H1 (cell line): Measurements from ENCODE around the gene ADCY1. TPM values are rescaled to one million over a fixed set of nuclear protein-coding genes. Genes with fewer than 3 reads are reported as not detected.

Source experiments
- CTCF ChIA-PET: fragments of 300-600 bp; sonication (Branson Sonifier 250); formaldehyde crosslinking; loops from one replicate; lab custom pipeline; 2021; ENCODE audit not compliant: partially characterized antibody; lab: Charles Lee
- POLR2A ChIA-PET: fragments of 300-600 bp; sonication (Branson Sonifier 250); formaldehyde crosslinking; loops from one replicate; lab custom pipeline; 2021; ENCODE audit warnings: inconsistent platforms; ENCODE audit not compliant: partially characterized antibody; lab: Charles Lee
- DNase-seq, 2 experiments: peaks; one replicate each; pipeline versions ENCODE4 v3.0.0 to v3.0.0-alpha.2; 2010 to 2022; ENCODE audit warnings: low spot score in 2 of 2, low read depth in 1 of 2, mixed read lengths in 1 of 2
- FAIRE-seq: peaks from 2 replicates; lab custom pipeline; 2011; peaks lifted over from hg19 to GRCh38; lab: Jason Lieb, UNC
- H2AFZ ChIP-seq: 2 replicates; pipeline ENCODE4 v1.8.1; 2012; ENCODE audit warnings: low read length, inconsistent platforms
- H2AK5ac ChIP-seq: 2 replicates; pipeline ENCODE4 v1.6.1; 2013; ENCODE audit warnings: low read depth, low read length
- H2BK120ac ChIP-seq: replicated peaks from 2 replicates; pipeline ENCODE3; 2013; ENCODE audit warnings: low read depth, low read length, inconsistent platforms
- H2BK12ac ChIP-seq: 2 replicates; pipeline ENCODE4 v1.6.1; 2013; ENCODE audit warnings: low read depth, low read length
- H2BK15ac ChIP-seq: 2 replicates; pipeline ENCODE4 v1.6.1; 2013; ENCODE audit warnings: low read length
- H2BK20ac ChIP-seq: 2 replicates; pipeline ENCODE4 v1.6.1; 2013; ENCODE audit warnings: low read length
- H2BK5ac ChIP-seq: 2 replicates; pipeline ENCODE4 v1.6.1; 2013; ENCODE audit warnings: low read depth, low read length
- H3K14ac ChIP-seq: 2 replicates; pipeline ENCODE4 v1.6.1; 2013; ENCODE audit warnings: inconsistent platforms; ENCODE audit not compliant: insufficient read length
- H3K18ac ChIP-seq: 2 replicates; pipeline ENCODE4 v1.6.1; 2013; ENCODE audit warnings: low read length; ENCODE audit errors: extremely low read depth
- H3K23ac ChIP-seq: 2 replicates; pipeline ENCODE4 v1.6.1; 2013; ENCODE audit warnings: inconsistent platforms; ENCODE audit not compliant: insufficient read length
- H3K23me2 ChIP-seq: 2 replicates; pipeline ENCODE4 v1.6.1; 2013; ENCODE audit warnings: low read depth, low read length
- H3K27ac ChIP-seq: 2 replicates; pipeline ENCODE4 v1.6.1; 2011; ENCODE audit warnings: low read depth, low read length, inconsistent platforms
- H3K27me3 ChIP-seq, 4 experiments: replicated peaks in 1 of 4; 1 replicate in 1 of 4; 2 replicates in 3 of 4; pipeline versions ENCODE4 v1.6.1 to v1.8.1; 2011 to 2013; ENCODE audit warnings: low read length in 3 of 4, mild to moderate bottlenecking in 3 of 4, inconsistent platforms in 2 of 4, mixed read lengths in 2 of 4, moderate library complexity in 1 of 4; ENCODE audit not compliant: control insufficient read depth in 3 of 4, insufficient read depth in 3 of 4; ENCODE audit errors: extremely low read depth in 1 of 4
- H3K36me3 ChIP-seq, 4 experiments: 2 replicates each; pipeline versions ENCODE4 v1.6.1 to v1.8.1; 2011 to 2013; ENCODE audit warnings: mild to moderate bottlenecking in 4 of 4, low read length in 3 of 4, moderate library complexity in 2 of 4, control low read depth in 1 of 4, inconsistent platforms in 1 of 4; ENCODE audit not compliant: insufficient read depth in 4 of 4, control insufficient read depth in 2 of 4
- H3K4ac ChIP-seq: replicated peaks from 2 replicates; pipeline ENCODE3; 2013; ENCODE audit warnings: low read length, low read depth, mixed read lengths, inconsistent platforms; ENCODE audit not compliant: insufficient read length
- H3K4me1 ChIP-seq, 4 experiments: replicated peaks in 1 of 4; 1 replicate in 1 of 4; 2 replicates in 3 of 4; pipeline versions ENCODE4 v1.6.1 to v1.8.1; 2011 to 2013; ENCODE audit warnings: low read length in 3 of 4, inconsistent platforms in 2 of 4, mixed read lengths in 1 of 4; ENCODE audit not compliant: insufficient read depth in 4 of 4, control insufficient read depth in 3 of 4
- H3K4me2 ChIP-seq, 2 experiments: 2 replicates each; pipeline versions ENCODE4 v1.6.1 to v1.8.1; 2011 to 2013; ENCODE audit warnings: low read depth in 2 of 2, low read length in 2 of 2, control low read depth in 1 of 2, inconsistent platforms in 1 of 2, mild to moderate bottlenecking in 1 of 2; ENCODE audit not compliant: insufficient read depth in 1 of 2
- H3K4me3 ChIP-seq, 4 experiments: fragments of 200-600, 300-600 bp in 1 of 4; sonication (generic), shearing (Covaris generic), sonication (Bioruptor Twin) in 1 of 4; 2 replicates each; pipeline versions ENCODE4 v1.5.1 to v1.8.1; 2011 to 2016; ENCODE audit warnings: low read length in 4 of 4, low read depth in 3 of 4, control low read depth in 2 of 4, inconsistent platforms in 2 of 4, mild to moderate bottlenecking in 2 of 4, mixed read lengths in 1 of 4, moderate library complexity in 1 of 4; ENCODE audit not compliant: insufficient read depth in 2 of 4; ENCODE audit errors: extremely low read depth in 1 of 4
- H3K56ac ChIP-seq: replicated peaks from 2 replicates; pipeline ENCODE3; 2013; ENCODE audit warnings: low read depth, mild to moderate bottlenecking, mixed read lengths, low read length, inconsistent platforms; ENCODE audit not compliant: insufficient read length
- H3K79me1 ChIP-seq: 2 replicates; pipeline ENCODE4 v1.6.1; 2013; ENCODE audit warnings: low read depth, low read length, control low read depth
- H3K79me2 ChIP-seq, 2 experiments: 2 replicates each; pipeline versions ENCODE4 v1.6.1 to v1.8.1; 2012 to 2013; ENCODE audit warnings: low read length in 2 of 2, mild to moderate bottlenecking in 2 of 2, inconsistent platforms in 1 of 2; ENCODE audit not compliant: insufficient read depth in 2 of 2, control insufficient read depth in 1 of 2
- H3K9ac ChIP-seq, 4 experiments: replicated peaks in 1 of 4; 1 replicate in 1 of 4; 2 replicates in 3 of 4; pipeline versions ENCODE4 v1.6.1 to v1.8.1; 2011 to 2013; ENCODE audit warnings: low read depth in 3 of 4, low read length in 3 of 4, control low read depth in 2 of 4, mild to moderate bottlenecking in 2 of 4, moderate library complexity in 2 of 4, inconsistent platforms in 1 of 4; ENCODE audit errors: extremely low read depth in 1 of 4
- H3K9me3 ChIP-seq, 2 experiments: 2 replicates each; pipeline versions ENCODE4 v1.6.1 to v1.8.1; 2012 to 2013; ENCODE audit warnings: mild to moderate bottlenecking in 2 of 2, moderate library complexity in 2 of 2, control low read depth in 1 of 2, inconsistent platforms in 1 of 2, low read depth in 1 of 2, low read length in 1 of 2, mixed read lengths in 1 of 2; ENCODE audit not compliant: insufficient read depth in 2 of 2
- H4K20me1 ChIP-seq, 2 experiments: replicated peaks in 1 of 2; 2 replicates each; pipeline versions ENCODE3 to v1.8.1; 2011 to 2013; ENCODE audit warnings: inconsistent platforms in 2 of 2, low read length in 2 of 2, mild to moderate bottlenecking in 1 of 2; ENCODE audit not compliant: insufficient read depth in 2 of 2, control insufficient read depth in 1 of 2
- H4K5ac ChIP-seq: 2 replicates; pipeline ENCODE4 v1.6.1; 2013; ENCODE audit warnings: low read length, low read depth, mixed read lengths, inconsistent platforms; ENCODE audit not compliant: insufficient read length
- H4K8ac ChIP-seq: 2 replicates; pipeline ENCODE4 v1.8.0; 2013; ENCODE audit warnings: mild to moderate bottlenecking, moderate library complexity, low read length, inconsistent platforms; ENCODE audit not compliant: insufficient read depth; ENCODE audit errors: extremely low read depth
- H4K91ac ChIP-seq: replicated peaks from 2 replicates; pipeline ENCODE3; 2013; ENCODE audit warnings: low read length, mixed read lengths, inconsistent platforms; ENCODE audit not compliant: insufficient read length
- ASH2L ChIP-seq: fragments of 200-600, 300-600 bp; sonication (generic); IDR thresholded peaks from one replicate; pipeline ENCODE4 v1.7.1; 2017; ENCODE audit warnings: low read length
- CREB1 ChIP-seq: IDR thresholded peaks from 2 replicates; pipeline ENCODE4 v1.6.1; 2012; ENCODE audit warnings: inconsistent platforms
- FOSL1 ChIP-seq: IDR thresholded peaks from 2 replicates; pipeline ENCODE4 v1.6.1; 2011; ENCODE audit warnings: mild to moderate bottlenecking, low read depth, low read length, moderate library complexity; ENCODE audit not compliant: insufficient read depth
- RXRA ChIP-seq: IDR thresholded peaks from 2 replicates; pipeline ENCODE4 v1.6.1; 2011; ENCODE audit warnings: low read depth, mild to moderate bottlenecking, low read length, moderate library complexity; ENCODE audit not compliant: insufficient read depth
- SIX5 ChIP-seq: IDR thresholded peaks from 2 replicates; pipeline ENCODE4 v1.6.1; 2011; ENCODE audit warnings: mild to moderate bottlenecking, low read depth, low read length
- SRF ChIP-seq: IDR thresholded peaks from 2 replicates; pipeline ENCODE4 v1.6.1; 2011; ENCODE audit warnings: mild to moderate bottlenecking, low read depth, low read length, moderate library complexity
- SUZ12 ChIP-seq: fragments of 200-600 bp; sonication (generic); IDR thresholded peaks from 2 replicates; pipeline ENCODE4 v1.6.1; 2012; ENCODE audit warnings: mild to moderate bottlenecking, inconsistent platforms, low read length, moderate library complexity, mixed read lengths
- WGBS, 2 experiments: shearing (Covaris generic) in 1 of 2; methylation state at CpG; one replicate each; pipeline versions ENCODE4 v1.1.6 to v1.1.7; 2013 to 2015; ENCODE audit warnings: low lambda C conversion rate in 2 of 2, mixed read lengths in 2 of 2, inconsistent platforms in 1 of 2, low coverage in 1 of 2, missing lambda C conversion rate in 1 of 2; ENCODE audit not compliant: insufficient replicate concordance in 2 of 2, insufficient coverage in 1 of 2, insufficient read length in 1 of 2; ENCODE audit errors: extremely low coverage in 1 of 2, missing lambda C conversion rate in 1 of 2; 5-methylcytosine and 5-hydroxymethylcytosine counted together
- polyA plus RNA-seq, 7 experiments: library from polyadenylated mRNA; depleted of rRNA in 3 of 7; stranded (reverse) in 5 of 7; unstranded in 2 of 7; fragments of >200 nt in 5 of 7; fragments of 200-250 nt in 2 of 7; gene quantifications; 1 replicate in 5 of 7; 2 replicates in 1 of 7; 4 replicates in 1 of 7; pipeline versions ENCODE4 v1.2.1 to v1.2.3, GENCODE V29; 2011 to 2013; ENCODE audit warnings: missing spikeins in 2 of 7, mixed read lengths in 2 of 7
- total RNA-seq: library from RNA; stranded (reverse); fragmentation: NEBNext Ultra II Directional; extraction: Animal tissue kit (Norgen Biotek cat#: 25700); gene quantifications from 2 replicates; pipeline ENCODE4 v1.2.1, GENCODE V29; 2021

The ADCY1 gene
- total and polyA plus RNA-seq, 2 of the 8 experiments (the other 6 are each of a cell fraction or from before 2014, with no cell fraction given), result 7.9 to 26.9 TPM

DNA sequence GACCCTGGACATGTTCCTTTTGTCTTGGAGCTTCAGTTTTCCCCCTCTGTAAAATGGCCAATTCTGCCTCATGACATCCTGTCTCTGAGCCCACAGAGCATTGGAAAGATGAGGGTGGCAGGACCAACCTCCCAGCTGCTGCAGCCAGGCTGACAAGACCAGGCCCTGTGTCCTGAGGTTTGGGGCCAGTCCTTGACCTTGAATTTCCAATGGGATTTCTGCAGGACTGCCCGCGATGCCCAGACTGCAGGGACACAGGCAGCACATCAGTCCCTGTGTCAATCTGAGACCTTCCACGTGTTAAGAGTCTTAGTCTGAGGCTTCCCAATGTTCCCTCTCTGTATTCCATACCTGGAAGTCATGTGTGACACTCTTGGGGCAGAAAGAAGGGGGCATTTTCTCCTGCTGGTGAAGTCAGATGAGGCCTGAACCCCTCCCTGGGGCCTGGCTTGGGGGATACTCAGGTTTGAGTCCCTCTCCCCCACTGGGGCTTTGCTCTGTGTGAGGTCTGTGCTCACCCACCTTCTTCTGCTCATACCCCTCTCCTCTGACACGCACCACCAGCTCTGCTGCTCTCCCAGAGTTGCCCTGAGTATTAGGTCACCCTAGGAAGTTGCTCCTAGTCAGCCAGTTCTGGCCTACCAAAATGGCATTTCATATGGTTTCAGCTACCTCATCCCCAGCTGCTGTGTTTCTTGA is 79.2 kb downstream of the ADCY1 start:
- Histone ChIP-seq H2BK5ac (no peak overlapping the region), H4K91ac (no peak overlapping the region), H2AFZ (no peak overlapping the region), H3K79me2 (no peaks in the 10 kb centered on the region), H3K14ac (no peak overlapping the region), H3K4ac (no peak overlapping the region), H3K79me1 (no peaks in the 10 kb centered on the region; the same call in 1 of the 2 replicates), H2BK120ac (no peak overlapping the region), H3K18ac (no peak overlapping the region), H4K8ac (no peak overlapping the region), H4K5ac (no peak overlapping the region), H3K23ac (no peak overlapping the region), H3K4me1 (no peaks in the 10 kb centered on the region), H3K9ac (no peak overlapping the region), H3K27me3 (no peaks in the 10 kb centered on the region), H3K56ac (no peak overlapping the region), H3K27ac (no peak overlapping the region), H3K23me2 (no peaks in the 10 kb centered on the region), H2AK5ac (no peak overlapping the region), H3K36me3 (no peaks in the 10 kb centered on the region; a peak in 1 of 8 replicates), H3K4me3 (no peak overlapping the region), H2BK15ac (no peak overlapping the region), H3K4me2 (no peak overlapping the region), H4K20me1 (peaks cover 0 to 3% of the 10 kb centered on the region in 2 experiments), H2BK12ac (no peak overlapping the region), H3K9me3 (no peaks in the 10 kb centered on the region), H2BK20ac (no peak overlapping the region)
- FAIRE-seq (no peak), DNase-seq (no peak)
- TF ChIP-seq SUZ12 (no peak), RXRA (no peak), FOSL1 (no peak), SIX5 (no peak), ASH2L (no peak), SRF (no peak), CREB1 (no peak)
- CTCF ChIA-PET, result interaction anchor here (2.6 kb wide), 1 partner anchor 10 kb away, joined by 14 read pairs; no protein-coding TSS in a partner anchor
- WGBS, 2 experiments, result 72% methylated on average over 4 of the region's 4 CpGs; no CpG with 5 or more reads in 1 of the 2 experiments
- POLR2A ChIA-PET, result interaction anchor here (1.1 to 1.5 kb wide), 2 partner anchors 10 to 339 kb away, joined by 3 to 5 read pairs; no protein-coding TSS in a partner anchor
